Subcutaneous abdominal adipose tissue (tissue), 5 donors: ENCODE data around the gene CD300LB.

ENCODE experiments used
- H3K27ac ChIP-seq: one replicate; pipeline ENCODE4 v1.7.0; 2013; ENCODE audit warnings: low read depth, mild to moderate bottlenecking, inconsistent platforms, low read length, moderate library complexity
- H3K27me3 ChIP-seq, 5 donors: one replicate each; pipeline ENCODE4 v1.7.0; 2013; ENCODE audit warnings: low read length in 5 of 5, inconsistent platforms in 1 of 5; ENCODE audit not compliant: control insufficient read depth in 5 of 5, insufficient read depth in 4 of 5
- H3K36me3 ChIP-seq, 5 donors: one replicate each; pipeline ENCODE4 v1.7.0; 2013; ENCODE audit warnings: low read length in 5 of 5; ENCODE audit not compliant: control insufficient read depth in 5 of 5, insufficient read depth in 5 of 5
- H3K4me1 ChIP-seq, 5 donors: one replicate each; pipeline ENCODE4 v1.7.0; 2013; ENCODE audit warnings: low read length in 5 of 5, mild to moderate bottlenecking in 3 of 5, moderate library complexity in 1 of 5; ENCODE audit not compliant: control insufficient read depth in 5 of 5, insufficient read depth in 5 of 5
- H3K4me3 ChIP-seq, 5 donors: one replicate each; pipeline ENCODE4 v1.7.0; 2013; ENCODE audit warnings: low read length in 5 of 5, low read depth in 1 of 5
- H3K9ac ChIP-seq, 5 donors: one replicate each; pipeline ENCODE4 v1.7.0; 2013; ENCODE audit warnings: low read length in 5 of 5, mild to moderate bottlenecking in 4 of 5, moderate library complexity in 3 of 5
- H3K9me3 ChIP-seq, 5 donors: one replicate each; pipeline ENCODE4 v1.7.0; 2013; ENCODE audit warnings: low read length in 5 of 5; ENCODE audit not compliant: control insufficient read depth in 5 of 5
- donor health status: healthy.
- donor health status: healthy.
- donor health status: healthy.
- donor health status: healthy.
- donor health status: healthy.

Gene CD300LB

GRCh38 chr17:74527756-74528155, 3.5 kb downstream of the CD300LB start:
- peaks cover 0 to 9% (median 7%) of the 10 kb centered on the region in 5 donors for H3K9me3 ChIP-seq
- H3K27me3 ChIP-seq: peaks cover 0 to 4% (median 0%) of the 10 kb centered on the region in 5 donors
- H3K4me3 ChIP-seq: no peak overlapping the region
- H3K27ac ChIP-seq: no peak overlapping the region
- H3K36me3 ChIP-seq: no peaks in the 10 kb centered on the region
- H3K9ac ChIP-seq: no peak overlapping the region
- peaks cover 0 to 23% (median 5%) of the 10 kb centered on the region in 5 donors for H3K4me1 ChIP-seq

GRCh38 chr17:74527081-74527480, 4.2 kb downstream of the CD300LB start:
- Histone ChIP-seq H3K9me3 (peaks cover 0 to 12% (median 8%) of the 10 kb centered on the region in 5 donors), H3K27me3 (peaks cover 0 to 4% (median under 1%) of the 10 kb centered on the region in 5 donors), H3K9ac (no peak overlapping the region), H3K36me3 (no peaks in the 10 kb centered on the region), H3K4me1 (peaks cover 0 to 20% (median 0%) of the 10 kb centered on the region in 5 donors), H3K4me3 (no peak overlapping the region), H3K27ac (no peak overlapping the region)

GRCh38 chr17:74526681-74527080, 4.6 kb downstream of the CD300LB start:
- Histone ChIP-seq H3K4me1 (peaks cover 0 to 18% (median 0%) of the 10 kb centered on the region in 5 donors), H3K4me3 (no peak overlapping the region), H3K27ac (no peak overlapping the region), H3K27me3 (peaks cover 0 to 4% (median 2%) of the 10 kb centered on the region in 5 donors), H3K9ac (no peak overlapping the region), H3K9me3 (peaks cover 0 to 12% (median 8%) of the 10 kb centered on the region in 5 donors), H3K36me3 (no peaks in the 10 kb centered on the region)

- Histone ChIP-seq H3K27ac (no peak overlapping the region), H3K9ac (no peak overlapping the region), H3K9me3 (peaks cover 0 to 12% (median 8%) of the 10 kb centered on the region in 5 donors), H3K4me1 (peaks cover 0 to 20% (median 3%) of the 10 kb centered on the region in 5 donors), H3K36me3 (no peaks in the 10 kb centered on the region), H3K4me3 (no peak overlapping the region), H3K27me3 (peaks cover 0 to 4% (median 2%) of the 10 kb centered on the region in 5 donors)
Measured at GRCh38 chr17:74525781-74526288, 5.4 kb downstream of the CD300LB start.

- no peak overlapping the region for H3K4me3 ChIP-seq
- peaks cover 0 to 23% (median 5%) of the 10 kb centered on the region in 5 donors for H3K4me1 ChIP-seq
Measured at GRCh38 chr17:74525465-74525725, 5.9 kb downstream of the CD300LB start.

GRCh38 chr17:74524653-74525464, 6.4 kb downstream of the CD300LB start:
- no peak overlapping the region for H3K9ac ChIP-seq

More at GRCh38 chr17:74525465-74525725, 5.9 kb downstream of the CD300LB start:
- no peak overlapping the region for H3K9ac ChIP-seq
- H3K27ac ChIP-seq: no peak overlapping the region
- H3K36me3 ChIP-seq: no peaks in the 10 kb centered on the region
- H3K27me3 ChIP-seq: peaks cover 0 to 7% (median 2%) of the 10 kb centered on the region in 5 donors
- peaks cover 0 to 12% (median 8%) of the 10 kb centered on the region in 5 donors for H3K9me3 ChIP-seq

GRCh38 chr17:74523308-74523707, 8.0 kb downstream of the CD300LB start:
- H3K4me3 ChIP-seq: peak overlapping the region in 1 of 5 donors; percentile 2
- peaks cover 0 to 7% (median 2%) of the 10 kb centered on the region in 5 donors for H3K27me3 ChIP-seq
- peaks cover 0 to 15% (median 5%) of the 10 kb centered on the region in 5 donors for H3K4me1 ChIP-seq

More at GRCh38 chr17:74524653-74525464, 6.4 kb downstream of the CD300LB start:
- Histone ChIP-seq H3K4me1 (peaks cover 0 to 21% (median 5%) of the 10 kb centered on the region in 5 donors), H3K4me3 (no peak overlapping the region), H3K9me3 (peaks cover 0 to 12% (median 8%) of the 10 kb centered on the region in 5 donors), H3K27me3 (peaks cover 0 to 7% (median 2%) of the 10 kb centered on the region in 5 donors), H3K27ac (no peak overlapping the region), H3K36me3 (no peaks in the 10 kb centered on the region)

GRCh38 chr17:74522381-74523105, 8.7 kb downstream of the CD300LB start:
- Histone ChIP-seq H3K36me3 (no peaks in the 10 kb centered on the region), H3K9ac (no peak overlapping the region), H3K9me3 (peaks cover 0 to 13% (median 12%) of the 10 kb centered on the region in 5 donors), H3K27me3 (peaks cover 0 to 7% (median 2%) of the 10 kb centered on the region in 5 donors), H3K4me3 (peak overlapping the region in 2 of 5 donors; percentile 31 to 40), H3K4me1 (peaks cover 0 to 15% (median 5%) of the 10 kb centered on the region in 5 donors), H3K27ac (no peak overlapping the region)

More at GRCh38 chr17:74523308-74523707, 8.0 kb downstream of the CD300LB start:
- no peak overlapping the region for H3K27ac ChIP-seq
- H3K36me3 ChIP-seq: no peaks in the 10 kb centered on the region
- no peak overlapping the region for H3K9ac ChIP-seq
- peaks cover 0 to 13% (median 12%) of the 10 kb centered on the region in 5 donors for H3K9me3 ChIP-seq

- H3K4me3 ChIP-seq: peak overlapping the region in 4 of 5 donors; percentile 31 to 51 (median 38)
- H3K27me3 ChIP-seq: peaks cover 0 to 7% (median 2%) of the 10 kb centered on the region in 5 donors
- peak overlapping the region in 3 of 5 donors; percentile 42 to 63 (median 55) for H3K9ac ChIP-seq
- peaks cover 0 to 13% (median 12%) of the 10 kb centered on the region in 5 donors for H3K9me3 ChIP-seq
- no peaks in the 10 kb centered on the region for H3K36me3 ChIP-seq
- H3K27ac ChIP-seq: peak overlapping the region; percentile 65
- peaks cover 0 to 15% (median 5%) of the 10 kb centered on the region in 5 donors for H3K4me1 ChIP-seq
Measured at GRCh38 chr17:74521701-74522201, 9.5 kb downstream of the CD300LB start.
